ENCODE results near the gene RALGAPA2.

DNA sequence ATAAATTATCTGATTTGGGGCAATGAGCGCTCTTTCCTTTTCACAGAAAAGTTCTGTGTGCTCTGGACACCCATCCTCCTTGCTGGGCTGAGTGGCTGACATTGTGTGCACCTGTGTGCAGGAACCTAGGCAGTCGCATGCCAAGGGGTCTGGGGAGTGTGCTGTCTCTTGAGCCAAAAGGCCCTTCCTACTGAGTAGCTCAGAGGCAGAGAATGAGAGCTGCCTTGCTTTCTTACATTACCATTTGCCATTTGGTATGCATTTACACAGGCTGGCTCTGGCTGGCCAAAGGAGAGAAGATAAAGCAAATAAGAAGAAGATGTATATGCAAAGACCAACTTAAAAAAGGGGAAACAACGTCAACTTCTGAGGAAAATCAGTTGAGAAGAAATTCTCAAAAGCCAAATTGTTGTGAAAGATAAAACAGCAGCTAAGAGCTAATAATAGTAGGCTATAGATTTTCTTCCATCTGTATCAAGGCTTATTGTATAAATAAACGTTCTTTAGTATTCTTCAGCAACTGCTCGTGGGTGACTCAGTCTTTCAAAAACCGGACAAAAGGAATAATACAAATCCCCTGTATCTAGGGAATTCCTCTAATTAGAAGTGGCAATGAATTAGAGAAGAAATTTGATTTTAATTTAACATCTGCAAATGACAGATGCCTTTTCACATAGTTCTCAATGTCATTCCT lies 222.6 kb downstream of the RALGAPA2 start:
- TF ChIP-seq, protein P1, sequence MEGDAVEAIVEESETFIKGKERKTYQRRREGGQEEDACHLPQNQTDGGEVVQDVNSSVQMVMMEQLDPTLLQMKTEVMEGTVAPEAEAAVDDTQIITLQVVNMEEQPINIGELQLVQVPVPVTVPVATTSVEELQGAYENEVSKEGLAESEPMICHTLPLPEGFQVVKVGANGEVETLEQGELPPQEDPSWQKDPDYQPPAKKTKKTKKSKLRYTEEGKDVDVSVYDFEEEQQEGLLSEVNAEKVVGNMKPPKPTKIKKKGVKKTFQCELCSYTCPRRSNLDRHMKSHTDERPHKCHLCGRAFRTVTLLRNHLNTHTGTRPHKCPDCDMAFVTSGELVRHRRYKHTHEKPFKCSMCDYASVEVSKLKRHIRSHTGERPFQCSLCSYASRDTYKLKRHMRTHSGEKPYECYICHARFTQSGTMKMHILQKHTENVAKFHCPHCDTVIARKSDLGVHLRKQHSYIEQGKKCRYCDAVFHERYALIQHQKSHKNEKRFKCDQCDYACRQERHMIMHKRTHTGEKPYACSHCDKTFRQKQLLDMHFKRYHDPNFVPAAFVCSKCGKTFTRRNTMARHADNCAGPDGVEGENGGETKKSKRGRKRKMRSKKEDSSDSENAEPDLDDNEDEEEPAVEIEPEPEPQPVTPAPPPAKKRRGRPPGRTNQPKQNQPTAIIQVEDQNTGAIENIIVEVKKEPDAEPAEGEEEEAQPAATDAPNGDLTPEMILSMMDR (IDR thresholded peaks at IDR 0.05 in 2 of 3, conservative IDR thresholded peaks at IDR 0.05 in 1 of 3; ENCODE audit: borderline replicate concordance in 1 of 3, insufficient read depth in 1 of 3, low read depth in 2 of 3, low read length in 2 of 3): no peak
- TF ChIP-seq EZH2 (IDR thresholded peaks at IDR 0.05) (no peak), POLR2AphosphoS5 (IDR thresholded peaks at IDR 0.05; ENCODE audit: low read depth, low read length) (no peak), ZFX (IDR thresholded peaks at IDR 0.05) (no peak), EGR1 (IDR thresholded peaks at IDR 0.05; ENCODE audit: low read depth) (no peak)

Measured in HCT116 (cell line).